SK-N-MC (cell line): ENCODE data around the gene STAM.
"Not testable (repeated sequence)": the region's sequence is repeated elsewhere in the genome, so short reads cannot be mapped to it uniquely, and the experiment has no call there.

Experiments
- DNase-seq: peaks from one replicate; pipeline ENCODE4 v3.0.0-alpha.2; 2011; ENCODE audit warnings: low read depth, low spot score
- H3K27ac ChIP-seq: fragments of 200-600 bp; sonication (generic); 2 replicates; pipeline ENCODE4 v1.5.1; 2016; ENCODE audit warnings: mixed run types
- H3K36me3 ChIP-seq: fragments of 200-600 bp; sonication (generic); 2 replicates; pipeline ENCODE4 v1.6.1; 2017; ENCODE audit warnings: antibody characterized with exemption, low read length, mixed read lengths; ENCODE audit not compliant: insufficient read depth
- H3K4me3 ChIP-seq: fragments of 200-600 bp; sonication (generic); 2 replicates; pipeline ENCODE4 v1.5.1; 2016
- H3K9ac ChIP-seq: fragments of 200-600 bp; sonication (generic); 2 replicates; pipeline ENCODE4 v1.8.0; 2017; ENCODE audit warnings: mixed run types, mixed read lengths; ENCODE audit not compliant: insufficient read length
- H3K9me3 ChIP-seq: fragments of 200-600 bp; sonication (generic); 2 replicates; pipeline ENCODE4 v1.6.1; 2017; ENCODE audit warnings: low read depth, mild to moderate bottlenecking, antibody characterized with exemption, low read length, moderate library complexity, mixed read lengths
- EZH2 ChIP-seq: fragments of 200-600 bp; sonication (generic); IDR thresholded peaks from one replicate; pipeline ENCODE4 v1.6.1; 2017; ENCODE audit warnings: antibody characterized with exemption
- FOXP2 ChIP-seq: optimal IDR thresholded peaks from 2 replicates; pipeline ENCODE3; 2011; ENCODE audit warnings: mild to moderate bottlenecking, moderate library complexity; ENCODE audit not compliant: insufficient read depth; ENCODE audit errors: extremely low read length, control extremely low read depth
- POLR2AphosphoS5 ChIP-seq: IDR thresholded peaks from 2 replicates; pipeline ENCODE4 v1.6.1; 2012; ENCODE audit warnings: mild to moderate bottlenecking, low read depth, low read length, borderline replicate concordance

STAM gene

GRCh38 chr10:17617031-17617911 is 26.7 kb upstream of the STAM start, which contains the start of gene HACD1:
HACD1 (minus strand) TSS chr10:17617374; CDS start chr10:17617339, 35 bp downstream.
- H3K4me3 ChIP-seq: peak within 1 kb of the TSS; percentile 76
- H3K36me3 ChIP-seq: no peaks in the 10 kb centered on the region
- H3K9me3 ChIP-seq: no peaks in the 10 kb centered on the region
- no peak for TF ChIP-seq EZH2
- TF ChIP-seq FOXP2: no peak
- no peak; the same call in 1 of the 2 replicates for TF ChIP-seq POLR2AphosphoS5
- DNase-seq: no peak
- no peak within 1 kb of the TSS for H3K27ac ChIP-seq
- H3K9ac ChIP-seq: peak within 1 kb of the TSS; percentile 32

GRCh38 chr10:17622061-17622460 is 21.9 kb upstream of the STAM start:
- no peak for TF ChIP-seq POLR2AphosphoS5
- TF ChIP-seq FOXP2: no peak
- TF ChIP-seq EZH2: no peak
- Histone ChIP-seq H3K9ac (no peak overlapping the region), H3K36me3 (no peaks in the 10 kb centered on the region), H3K27ac (no peak overlapping the region), H3K9me3 (no peaks in the 10 kb centered on the region), H3K4me3 (no peak overlapping the region)
- DNase-seq: no peak

- TF ChIP-seq EZH2: no peak
- H3K27ac ChIP-seq: no peak overlapping the region
- no peaks in the 10 kb centered on the region for H3K36me3 ChIP-seq
- no peak overlapping the region for H3K9ac ChIP-seq
- no peak overlapping the region for H3K4me3 ChIP-seq
- DNase-seq: no peak
- no peaks in the 10 kb centered on the region for H3K9me3 ChIP-seq
Measured at GRCh38 chr10:17624996-17625395, 19.0 kb upstream of the STAM start.

- Histone ChIP-seq H3K36me3 (no peaks in the 10 kb centered on the region), H3K9ac (no peak overlapping the region), H3K9me3 (no peaks in the 10 kb centered on the region), H3K4me3 (no peak overlapping the region), H3K27ac (no peak overlapping the region)
- no peak for TF ChIP-seq FOXP2
- TF ChIP-seq POLR2AphosphoS5: no peak
- no peak for TF ChIP-seq EZH2
- DNase-seq: no peak
Measured at GRCh38 chr10:17626656-17627055, 17.3 kb upstream of the STAM start.

- not testable (repeated sequence) for H3K4me3 ChIP-seq, DNase-seq, H3K27ac ChIP-seq, H3K9me3 ChIP-seq, H3K36me3 ChIP-seq, H3K9ac ChIP-seq
Measured at GRCh38 chr10:17632590-17632989, 11.4 kb upstream of the STAM start.

GRCh38 chr10:17633353-17633752 is 10.6 kb upstream of the STAM start:
- Histone ChIP-seq H3K9me3 (no peaks in the 10 kb centered on the region), H3K27ac (no peak overlapping the region), H3K36me3 (no peaks in the 10 kb centered on the region), H3K4me3 (no peak overlapping the region), H3K9ac (no peak overlapping the region)
- DNase-seq: no peak
- no peak for TF ChIP-seq POLR2AphosphoS5
- TF ChIP-seq FOXP2: no peak
- TF ChIP-seq EZH2: no peak

GRCh38 chr10:17637869-17638268 is 6.1 kb upstream of the STAM start:
- no peak for TF ChIP-seq FOXP2
- no peak for TF ChIP-seq POLR2AphosphoS5
- no peak for TF ChIP-seq EZH2
- no peak overlapping the region for H3K27ac ChIP-seq
- no peaks in the 10 kb centered on the region for H3K9me3 ChIP-seq
- no peak for DNase-seq
- no peak overlapping the region for H3K9ac ChIP-seq
- no peaks in the 10 kb centered on the region for H3K36me3 ChIP-seq
- H3K4me3 ChIP-seq: no peak overlapping the region

- no peak for DNase-seq
- Histone ChIP-seq H3K9ac (no peak overlapping the region), H3K27ac (no peak overlapping the region), H3K4me3 (no peak overlapping the region), H3K36me3 (no peaks in the 10 kb centered on the region), H3K9me3 (no peaks in the 10 kb centered on the region)
- TF ChIP-seq POLR2AphosphoS5: no peak
- no peak for TF ChIP-seq EZH2
- no peak for TF ChIP-seq FOXP2
Measured at GRCh38 chr10:17640331-17640816, 3.6 kb upstream of the STAM start.

- Histone ChIP-seq H3K36me3 (no peaks in the 10 kb centered on the region), H3K4me3 (peak overlapping the region; percentile 93), H3K9ac (peak overlapping the region; percentile 98), H3K9me3 (no peaks in the 10 kb centered on the region), H3K27ac (peak overlapping the region; percentile 94)
- no peak for DNase-seq
- TF ChIP-seq POLR2AphosphoS5 (no peak), FOXP2 (no peak), EZH2 (no peak)
Measured at GRCh38 chr10:17643339-17643754, 604 bp upstream of the STAM start.
